ENCODE data around the gene MOGAT3.

The MOGAT3 gene

GRCh38 chr7:101172005-101172853 lies 28.6 kb downstream of the MOGAT3 start:
- no peak for DNase-seq (ENCODE audit: low read depth, low spot score)

GRCh38 chr7:101171442-101171837 lies 29.4 kb downstream of the MOGAT3 start:
- no peak for DNase-seq (ENCODE audit: low read depth, low spot score)

- DNase-seq (ENCODE audit: low read depth, low spot score) = no peak
Measured at GRCh38 chr7:101170617-101171441, 30.0 kb downstream of the MOGAT3 start.

GRCh38 chr7:101169838-101170551 lies 30.8 kb downstream of the MOGAT3 start:
- DNase-seq (ENCODE audit: low read depth, low spot score) = peak; percentile 42

GRCh38 chr7:101169110-101169837 lies 31.6 kb downstream of the MOGAT3 start:
- DNase-seq (ENCODE audit: low read depth, low spot score) = no peak

- DNase-seq (ENCODE audit: low read depth, low spot score) = no peak
Measured at GRCh38 chr7:101168412-101169049, 32.3 kb downstream of the MOGAT3 start.

GRCh38 chr7:101167645-101168411 lies 33.0 kb downstream of the MOGAT3 start:
- DNase-seq (ENCODE audit: low read depth, low spot score) = no peak

- no peak for DNase-seq (ENCODE audit: low read depth, low spot score)
Measured at GRCh38 chr7:101166909-101167644, 33.8 kb downstream of the MOGAT3 start.

GRCh38 chr7:101166648-101166908 lies 34.3 kb downstream of the MOGAT3 start:
- DNase-seq (ENCODE audit: low read depth, low spot score) = no peak

GRCh38 chr7:101165958-101166647 lies 34.7 kb downstream of the MOGAT3 start:
- no peak for DNase-seq (ENCODE audit: low read depth, low spot score)

- peak; percentile 73 for DNase-seq (ENCODE audit: low read depth, low spot score)
Measured at GRCh38 chr7:101165075-101165957, 35.5 kb downstream of the MOGAT3 start, which contains the start of gene VGF. Gene VGF (minus strand): TSS chr7:101165569. CDS start chr7:101164843, 726 bp downstream.

GRCh38 chr7:101164071-101164840 lies 36.6 kb downstream of the MOGAT3 start:
- no peak for DNase-seq (ENCODE audit: low read depth, low spot score)

- no peak for DNase-seq (ENCODE audit: low read depth, low spot score)
Measured at GRCh38 chr7:101163279-101164070, 37.4 kb downstream of the MOGAT3 start.

- DNase-seq (ENCODE audit: low read depth, low spot score) = no peak
Measured at GRCh38 chr7:101162551-101163278, 38.1 kb downstream of the MOGAT3 start.

GRCh38 chr7:101161692-101162471 lies 39.0 kb downstream of the MOGAT3 start:
- DNase-seq (ENCODE audit: low read depth, low spot score) = no peak
